A549 (cell line): ENCODE measurements around the gene JARID2. TPM values are rescaled to one million over a fixed set of nuclear protein-coding genes. Genes with fewer than 3 reads are reported as not detected.

Experiments
- ATAC-seq, 2 experiments: fragments of 200-7000 bp in 1 of 2; fragments of >200 bp in 1 of 2; cut with Nextera tagmentation in 1 of 2; cut with Tn5 transposase in 1 of 2; 3 replicates each; pipeline versions ENCODE4 v1.8.0 to v1.9.1; 2018 to 2020; ENCODE audit warnings: mild to moderate bottlenecking in 1 of 2, moderate library complexity in 1 of 2
- CTCF ChIA-PET: fragments of 300-600 bp; sonication (Branson Sonifier 250); formaldehyde crosslinking; extraction: SDS; loops from one replicate; lab custom pipeline; 2021; ENCODE audit warnings: antibody characterized with exemption, inconsistent platforms; lab: Yijun Ruan, JAX
- POLR2A ChIA-PET: fragments of 350-600 bp; formaldehyde crosslinking; extraction: SDS; loops from one replicate; lab custom pipeline; 2021; ENCODE audit warnings: antibody characterized with exemption, inconsistent platforms; lab: Yijun Ruan, JAX
- DNase-seq, 2 experiments: peaks; one replicate each; pipeline versions ENCODE4 v3.0.0 to v3.0.0-alpha.2; 2011 to 2016; ENCODE audit warnings: low read depth in 1 of 2, low spot score in 1 of 2
- FAIRE-seq: peaks from 2 replicates; lab custom pipeline; 2011; peaks lifted over from hg19 to GRCh38; lab: Jason Lieb, UNC
- H3K27ac ChIP-seq, 2 experiments: fragments of >200 bp; sonication (Bioruptor Twin); formaldehyde crosslinking; 3 replicates each; pipeline ENCODE4 v1.5.1; 2016 to 2017
- H3K4me1 ChIP-seq: fragments of >200 bp; sonication (Bioruptor Twin); formaldehyde crosslinking; 3 replicates; pipeline ENCODE4 v1.6.1; 2016
- H3K4me2 ChIP-seq: fragments of >200 bp; sonication (Bioruptor Twin); formaldehyde crosslinking; 3 replicates; pipeline ENCODE4 v1.6.1; 2016
- H3K4me3 ChIP-seq: fragments of >200 bp; sonication (Bioruptor Twin); formaldehyde crosslinking; 3 replicates; pipeline ENCODE4 v1.5.1; 2016
- H3K9me3 ChIP-seq: fragments of >200 bp; sonication (Bioruptor Twin); formaldehyde crosslinking; 3 replicates; pipeline ENCODE4 v1.6.1; 2016
- EHF ChIP-seq: fragments of 250-450 bp; sonication (Bioruptor Pico); IDR thresholded peaks from 2 replicates; pipeline ENCODE4 v1.5.0; 2020; ENCODE audit warnings: mild to moderate bottlenecking
- HDAC2 ChIP-seq: fragments of 200-600 bp; sonication (generic); IDR thresholded peaks from 2 replicates; pipeline ENCODE4 v1.6.1; 2016
- HOXA7 ChIP-seq: fragments of 250-450 bp; sonication (Bioruptor Pico); IDR thresholded peaks from 2 replicates; pipeline ENCODE4 v1.5.0; 2020; ENCODE audit warnings: mild to moderate bottlenecking, moderate library complexity
- KDM5A ChIP-seq: fragments of 200-600 bp; sonication (generic); IDR thresholded peaks from 2 replicates; pipeline ENCODE4 v1.6.1; 2016; ENCODE audit warnings: antibody characterized with exemption, mild to moderate bottlenecking
- MAFK ChIP-seq: fragments of 450-650 bp; IDR thresholded peaks from 2 replicates; pipeline ENCODE4 v1.6.1; 2014; ENCODE audit not compliant: partially characterized antibody
- NFE2L2 ChIP-seq: fragments of 150-350 bp; conservative IDR thresholded peaks from 2 replicates; pipeline ENCODE4 v1.6.1; 2014; ENCODE audit warnings: low read length
- RARB ChIP-seq: fragments of 250-450 bp; sonication (Bioruptor Pico); IDR thresholded peaks from 2 replicates; pipeline ENCODE4 v1.8.0; 2021; ENCODE audit warnings: mild to moderate bottlenecking, moderate library complexity
- ZSCAN20 ChIP-seq: fragments of 250-450 bp; sonication (Bioruptor Pico); IDR thresholded peaks from 2 replicates; pipeline ENCODE4 v1.8.0; 2022; ENCODE audit warnings: mild to moderate bottlenecking, moderate library complexity
- WGBS: methylation state at CpG from one replicate; pipeline ENCODE4 v1.1.6; 2017; ENCODE audit errors: missing lambda C conversion rate; 5-methylcytosine and 5-hydroxymethylcytosine counted together
- polyA plus RNA-seq, 4 experiments: library from polyadenylated mRNA; depleted of rRNA in 3 of 4; stranded (reverse); fragments of >200 nt; fragmentation: RNase III in 1 of 4; extraction: RNeasy Plus Mini Kit Qiagen cat#74134 plus additional on column Dnase treatment in 1 of 4; gene quantifications; 2 replicates in 3 of 4; 3 replicates in 1 of 4; pipeline ENCODE4 v1.2.3, GENCODE V29; 2011 to 2017
- small RNA-seq, 6 experiments: library from RNA; depleted of rRNA; stranded (forward); fragments of <200 nt; gene quantifications; one replicate each; pipeline ENCODE3, GENCODE V24; 2012
- TF ChIP-seq, protein P1 (sequence below): fragments of 450-650 bp; IDR thresholded peaks from 2 replicates; pipeline ENCODE4 v1.6.1; 2014; ENCODE audit warnings: antibody characterized with exemption
- TF ChIP-seq, protein P2 (sequence below): IDR thresholded peaks from 2 replicates; pipeline ENCODE4 v1.6.1; 2012
- TF ChIP-seq, protein P3 (sequence below): fragments of 150-350 bp; IDR thresholded peaks from 2 replicates; pipeline ENCODE4 v1.6.1; 2014; ENCODE audit warnings: low read depth, mild to moderate bottlenecking, low read length

JARID2 gene
- polyA plus RNA-seq, 2 of the 4 experiments (the other 2 are of a cell fraction): 7.8 to 8.3 TPM

GRCh38 chr6:15570171-15570570, 324.3 kb downstream of the JARID2 start:
- POLR2A ChIA-PET: no interaction called here
- 88% methylated on average over 2 of the region's 2 CpGs for WGBS
- H3K27ac ChIP-seq: no peak overlapping the region
- H3K9me3 ChIP-seq: no peaks in the 10 kb centered on the region
- DNase-seq (no peak), ATAC-seq (no peak), FAIRE-seq (no peak)
- no peak for TF ChIP-seq NFE2L2
- TF ChIP-seq EHF: no peak
- TF ChIP-seq, protein P1, sequence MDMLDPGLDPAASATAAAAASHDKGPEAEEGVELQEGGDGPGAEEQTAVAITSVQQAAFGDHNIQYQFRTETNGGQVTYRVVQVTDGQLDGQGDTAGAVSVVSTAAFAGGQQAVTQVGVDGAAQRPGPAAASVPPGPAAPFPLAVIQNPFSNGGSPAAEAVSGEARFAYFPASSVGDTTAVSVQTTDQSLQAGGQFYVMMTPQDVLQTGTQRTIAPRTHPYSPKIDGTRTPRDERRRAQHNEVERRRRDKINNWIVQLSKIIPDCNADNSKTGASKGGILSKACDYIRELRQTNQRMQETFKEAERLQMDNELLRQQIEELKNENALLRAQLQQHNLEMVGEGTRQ: no peak
- no peak for TF ChIP-seq RARB
- TF ChIP-seq ZSCAN20 (CRISPR knock-in tag): no peak
- TF ChIP-seq, protein P2, sequence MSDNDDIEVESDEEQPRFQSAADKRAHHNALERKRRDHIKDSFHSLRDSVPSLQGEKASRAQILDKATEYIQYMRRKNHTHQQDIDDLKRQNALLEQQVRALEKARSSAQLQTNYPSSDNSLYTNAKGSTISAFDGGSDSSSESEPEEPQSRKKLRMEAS: no peak
- TF ChIP-seq MAFK: no peak
- TF ChIP-seq KDM5A: no peak
- TF ChIP-seq HDAC2: no peak
- no peak for TF ChIP-seq HOXA7 (CRISPR knock-in tag)
- TF ChIP-seq, protein P3, sequence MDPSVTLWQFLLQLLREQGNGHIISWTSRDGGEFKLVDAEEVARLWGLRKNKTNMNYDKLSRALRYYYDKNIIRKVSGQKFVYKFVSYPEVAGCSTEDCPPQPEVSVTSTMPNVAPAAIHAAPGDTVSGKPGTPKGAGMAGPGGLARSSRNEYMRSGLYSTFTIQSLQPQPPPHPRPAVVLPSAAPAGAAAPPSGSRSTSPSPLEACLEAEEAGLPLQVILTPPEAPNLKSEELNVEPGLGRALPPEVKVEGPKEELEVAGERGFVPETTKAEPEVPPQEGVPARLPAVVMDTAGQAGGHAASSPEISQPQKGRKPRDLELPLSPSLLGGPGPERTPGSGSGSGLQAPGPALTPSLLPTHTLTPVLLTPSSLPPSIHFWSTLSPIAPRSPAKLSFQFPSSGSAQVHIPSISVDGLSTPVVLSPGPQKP: no peak
- no peaks in the 10 kb centered on the region for H3K4me1 ChIP-seq
- H3K4me3 ChIP-seq: no peak overlapping the region
- no peak overlapping the region for H3K4me2 ChIP-seq
- CTCF ChIA-PET: no interaction called here

Small RNA genes lying within 50 kb of the gene (small RNA-seq; reads per million reads assigned to genes)
- 0 reads per million in 6 experiments for gene RF00001
- 0 reads per million in 6 experiments for gene RNU6-522P
- gene RNU6-645P: 0 reads per million in 6 experiments
